ENCODE measurements around the gene NSDHL.

GRCh38 chrX:152913910-152914309 is 83.0 kb downstream of the NSDHL start:
- TF ChIP-seq GATA3 (IDR thresholded peaks at IDR 0.05; ENCODE audit: low read depth, low read length) = no peak
- 0 out of 2 replicates have a peak, but pooled peaks have one; percentile 24 for TF ChIP-seq GATA2 (IDR thresholded peaks at IDR 0.05; ENCODE audit: low read depth, low read length)
